Measurements from ENCODE around the gene TMEM141.
A peak's percentile ranks its signal among the peaks of the same experiment; 100 is the strongest.
"Not testable (repeated sequence)": the region's sequence is repeated elsewhere in the genome, so short reads cannot be mapped to it uniquely, and the experiment has no call there.

TMEM141 gene

GRCh38 chr9:136835932-136836904 lies 45.1 kb downstream of the TMEM141 start:
- POLR2A ChIA-PET (ENCODE audit: low non-redundant PET), result interaction anchor here (0.5 kb wide), 1 partner anchor 13 kb away, joined by 5 read pairs; no protein-coding TSS in a partner anchor
- no peak for TF ChIP-seq CTCF (conservative IDR thresholded peaks at IDR 0.05; ENCODE audit: low read depth)
- peak overlapping the region; percentile 42 for H3K27ac ChIP-seq
- CTCF ChIA-PET, result interaction anchor here (0.7 to 1.6 kb wide), 4 partner anchors 7 to 198 kb away, joined by 3 to 6 read pairs (median 4); partner anchors contain the start of gene PAXX
- no peak for DNase-seq (ENCODE audit: low spot score)

DNA sequence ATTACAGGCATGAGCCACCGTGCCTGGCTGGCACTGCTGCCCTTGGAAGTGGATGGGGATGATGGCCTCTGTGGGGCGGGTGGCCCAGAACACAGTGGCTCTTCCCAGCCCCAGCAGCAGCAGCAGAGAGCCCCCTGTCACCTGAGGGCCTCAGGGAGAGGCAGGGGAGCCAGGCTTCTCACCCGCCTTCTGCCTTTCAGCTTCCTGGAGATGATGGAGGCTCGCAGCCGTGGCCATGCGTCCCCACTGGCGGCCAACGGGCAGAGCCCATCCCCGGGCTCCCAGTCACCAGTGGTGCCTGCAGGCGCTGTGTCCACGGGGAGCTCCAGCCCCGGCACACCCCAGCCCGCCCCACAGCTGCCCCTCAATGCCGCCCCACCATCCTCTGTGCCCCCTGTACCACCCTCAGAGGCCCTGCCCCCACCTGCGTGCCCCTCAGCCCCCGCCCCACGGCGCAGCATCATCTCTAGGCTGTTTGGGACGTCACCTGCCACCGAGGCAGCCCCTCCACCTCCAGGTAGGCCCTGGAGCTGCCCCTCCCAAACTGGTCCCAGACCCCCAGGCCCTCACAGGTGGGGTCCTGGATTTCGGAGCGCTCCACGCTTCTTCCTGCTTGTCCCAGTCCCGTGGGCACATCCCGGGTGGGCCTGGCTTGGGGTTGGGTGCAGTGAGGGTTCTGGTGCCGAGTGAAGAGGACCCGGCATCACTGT lies 46.2 kb downstream of the TMEM141 start:
- ChIA-PET CTCF (no interaction called here), POLR2A (ENCODE audit: low non-redundant PET) (no interaction called here)
- no peak for DNase-seq (ENCODE audit: low spot score)
- no peak for TF ChIP-seq CTCF (conservative IDR thresholded peaks at IDR 0.05; ENCODE audit: low read depth)
- peak overlapping the region; percentile 90 for H3K27ac ChIP-seq

DNA sequence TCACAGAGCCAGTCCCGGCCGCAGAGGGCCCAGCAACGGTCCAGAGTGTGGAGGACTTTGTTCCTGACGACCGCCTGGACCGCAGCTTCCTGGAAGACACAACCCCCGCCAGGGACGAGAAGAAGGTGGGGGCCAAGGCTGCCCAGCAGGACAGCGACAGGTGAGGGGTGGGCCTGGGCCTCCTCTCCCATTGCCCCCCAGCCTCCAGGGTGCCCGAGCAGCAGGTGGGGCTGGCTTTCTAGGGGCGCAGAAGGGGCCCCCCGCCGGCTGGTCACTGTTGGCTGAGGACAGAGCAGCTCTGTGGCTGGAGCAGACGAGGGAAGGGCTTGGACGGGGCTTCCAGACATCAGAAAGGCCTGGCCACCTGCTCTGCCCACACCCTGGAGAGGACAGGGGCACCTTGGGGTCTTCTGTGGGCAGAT lies 46.7 kb downstream of the TMEM141 start:
- peak overlapping the region; percentile 90 for H3K27ac ChIP-seq
- DNase-seq (ENCODE audit: low spot score); CTCF ChIA-PET; POLR2A ChIA-PET (ENCODE audit: low non-redundant PET): not testable (repeated sequence)

DNA sequence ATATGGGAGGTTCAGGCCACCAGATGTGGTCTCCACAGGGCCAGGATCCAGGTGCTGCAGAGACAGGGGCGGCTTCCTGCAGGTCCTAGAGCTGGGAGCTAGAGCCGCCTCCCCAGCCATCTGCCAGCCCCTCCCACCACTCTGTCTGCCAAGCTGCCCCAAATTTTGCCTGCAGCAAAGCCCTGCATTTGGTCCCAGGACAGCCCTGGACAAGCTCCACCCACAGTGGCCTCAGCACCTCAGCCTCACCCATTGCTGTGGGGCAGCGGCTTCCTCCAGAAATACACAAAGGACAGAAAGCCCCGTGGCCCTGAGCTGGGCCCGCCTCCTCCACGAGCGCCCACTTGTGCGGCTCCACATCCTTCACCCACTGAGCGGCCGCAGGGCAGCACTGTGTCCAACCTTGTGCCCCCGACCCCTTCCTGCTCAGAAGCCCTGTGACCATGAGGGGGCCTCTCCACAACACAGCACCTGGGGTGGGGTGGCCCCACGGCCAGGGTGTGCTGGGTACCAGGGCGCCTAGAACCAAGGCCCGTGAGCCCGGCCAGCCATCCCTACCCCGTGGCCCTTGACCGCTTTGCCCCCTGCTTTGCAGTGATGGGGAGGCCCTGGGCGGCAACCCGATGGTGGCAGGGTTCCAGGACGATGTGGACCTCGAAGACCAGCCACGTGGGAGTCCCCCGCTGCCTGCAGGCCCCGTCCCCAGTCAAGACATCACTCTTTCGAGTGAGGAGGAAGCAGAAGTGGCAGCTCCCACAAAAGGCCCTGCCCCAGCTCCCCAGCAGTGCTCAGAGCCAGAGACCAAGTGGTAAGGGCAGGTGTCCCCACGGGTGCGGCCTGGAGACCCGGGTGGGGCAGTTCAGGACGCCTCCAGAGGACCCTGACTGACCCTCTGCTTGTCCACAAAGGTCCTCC lies 47.4 kb downstream of the TMEM141 start:
- TF ChIP-seq CTCF (conservative IDR thresholded peaks at IDR 0.05; ENCODE audit: low read depth), result no peak
- no peak for DNase-seq (ENCODE audit: low spot score)
- ChIA-PET POLR2A (ENCODE audit: low non-redundant PET) (no interaction called here), CTCF (interaction anchor here (1.4 kb wide), 1 partner anchor 197 kb away, joined by 7 read pairs; no protein-coding TSS in a partner anchor)
- H3K27ac ChIP-seq, result peak overlapping the region; percentile 90

DNA sequence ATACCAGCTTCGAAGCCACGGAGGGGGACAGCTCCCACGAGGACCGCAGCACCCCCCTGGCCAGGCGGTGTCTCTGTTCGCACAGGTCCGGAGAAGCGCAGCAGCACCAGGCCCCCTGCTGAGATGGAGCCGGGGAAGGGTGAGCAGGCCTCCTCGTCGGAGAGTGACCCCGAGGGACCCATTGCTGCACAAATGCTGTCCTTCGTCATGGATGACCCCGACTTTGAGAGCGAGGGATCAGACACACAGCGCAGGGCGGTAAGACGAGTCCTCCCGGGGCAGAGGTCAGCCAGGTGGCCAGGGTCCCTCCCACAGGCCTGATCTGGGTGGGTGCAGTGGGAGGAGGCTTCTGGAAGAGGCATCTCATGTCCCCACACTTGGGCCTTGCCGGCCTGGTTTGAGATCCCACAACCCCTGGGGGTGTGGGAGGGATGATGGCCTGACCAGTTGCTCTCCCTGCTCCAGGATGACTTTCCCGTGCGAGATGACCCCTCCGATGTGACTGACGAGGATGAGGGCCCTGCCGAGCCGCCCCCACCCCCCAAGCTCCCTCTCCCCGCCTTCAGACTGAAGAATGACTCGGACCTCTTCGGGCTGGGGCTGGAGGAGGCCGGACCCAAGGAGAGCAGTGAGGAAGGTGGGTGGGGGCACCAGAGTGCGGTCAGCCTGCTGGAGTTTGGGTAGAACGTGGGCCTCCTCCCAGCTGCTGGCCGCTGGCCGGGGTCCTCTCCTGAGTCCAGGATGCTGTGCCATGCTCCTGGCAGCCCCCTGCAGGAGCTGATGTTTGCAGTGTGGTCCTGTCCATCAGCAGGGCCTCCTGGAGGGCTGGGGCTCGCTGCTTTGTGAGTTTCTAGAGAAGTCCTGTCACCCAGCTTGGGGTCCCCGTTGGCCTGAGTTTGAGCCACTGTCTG lies 48.3 kb downstream of the TMEM141 start:
- no peak for DNase-seq (ENCODE audit: low spot score)
- POLR2A ChIA-PET (ENCODE audit: low non-redundant PET), result no interaction called here
- no peak for TF ChIP-seq CTCF (conservative IDR thresholded peaks at IDR 0.05; ENCODE audit: low read depth)
- CTCF ChIA-PET, result interaction anchor here (0.6 to 1.4 kb wide), 4 partner anchors 29 to 319 kb away, joined by 3 to 7 read pairs (median 4); partner anchors contain the start of gene NPDC1
- peak overlapping the region; percentile 90 for H3K27ac ChIP-seq
